Measurements from ENCODE around the gene ITPKC.

ITPKC gene

GRCh38 chr19:40677156-40677555, 39.8 kb upstream of the ITPKC start:
- H3K79me2 ChIP-seq (ENCODE audit: insufficient read depth, low read depth): no peaks in the 10 kb centered on the region
- H4K20me1 ChIP-seq (ENCODE audit: insufficient read depth): no peaks in the 10 kb centered on the region
- peaks cover 8% of the 10 kb centered on the region for H3K4me1 ChIP-seq (ENCODE audit: low read depth, poor library complexity, severe bottlenecking)
- H3K4me2 ChIP-seq: no peak overlapping the region
- H2AFZ ChIP-seq (ENCODE audit: low read depth): no peak overlapping the region
- H3K27ac ChIP-seq: no peak overlapping the region
- H3K9ac ChIP-seq: no peak overlapping the region
- H3K4me3 ChIP-seq (IDR thresholded peaks at IDR 0.05; ENCODE audit: insufficient read depth, low read depth, low read length): no peak overlapping the region
- no peak for TF ChIP-seq CTCF (conservative IDR thresholded peaks at IDR 0.05; ENCODE audit: low read depth, low read length)
- no peaks in the 10 kb centered on the region for H3K27me3 ChIP-seq (ENCODE audit: insufficient read depth, low read depth)
- no peaks in the 10 kb centered on the region; the same call in 1 of the 2 replicates for H3K36me3 ChIP-seq (ENCODE audit: insufficient read depth)

GRCh38 chr19:40681039-40681438, 35.9 kb upstream of the ITPKC start:
- TF ChIP-seq CTCF (conservative IDR thresholded peaks at IDR 0.05; ENCODE audit: low read depth, low read length): no peak
- Histone ChIP-seq H3K36me3 (ENCODE audit: insufficient read depth) (no peaks in the 10 kb centered on the region; the same call in 1 of the 2 replicates), H2AFZ (ENCODE audit: low read depth) (no peak overlapping the region), H3K4me1 (ENCODE audit: low read depth, poor library complexity, severe bottlenecking) (no peaks in the 10 kb centered on the region), H3K4me2 (no peak overlapping the region), H3K4me3 (IDR thresholded peaks at IDR 0.05; ENCODE audit: insufficient read depth, low read depth, low read length) (no peak overlapping the region), H3K9ac (no peak overlapping the region), H3K27ac (no peak overlapping the region), H4K20me1 (ENCODE audit: insufficient read depth) (no peaks in the 10 kb centered on the region), H3K27me3 (ENCODE audit: insufficient read depth, low read depth) (no peaks in the 10 kb centered on the region), H3K79me2 (ENCODE audit: insufficient read depth, low read depth) (no peaks in the 10 kb centered on the region)

DNA sequence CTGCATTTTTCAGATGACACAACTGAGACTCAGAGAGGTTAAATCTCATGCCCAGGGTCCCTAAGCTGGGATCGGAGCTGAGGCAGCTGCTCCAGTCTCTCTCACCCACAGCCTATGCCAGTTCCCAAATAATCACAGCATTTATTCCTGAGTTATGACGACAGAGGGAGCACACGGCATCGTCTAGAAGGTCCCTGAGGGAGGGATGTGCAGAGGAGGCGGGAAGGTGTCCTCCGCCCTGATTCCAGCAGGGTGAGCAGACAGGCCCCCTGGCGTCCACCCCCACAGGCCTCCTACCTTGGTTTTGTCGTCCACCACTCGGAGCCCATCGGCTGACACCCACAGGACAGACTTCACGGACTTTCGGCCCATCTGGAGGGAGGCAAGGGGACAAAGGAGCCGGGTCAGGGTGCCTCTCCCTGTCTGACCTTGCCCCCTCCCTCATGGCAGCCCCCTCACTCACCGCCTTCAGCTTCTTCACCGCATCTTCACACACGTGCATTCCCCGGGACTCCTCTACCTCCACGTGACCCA, 34.4 kb upstream of the ITPKC start:
- Histone ChIP-seq H3K4me1 (ENCODE audit: low read depth, poor library complexity, severe bottlenecking) (no peaks in the 10 kb centered on the region), H2AFZ (ENCODE audit: low read depth) (no peak overlapping the region), H3K79me2 (ENCODE audit: insufficient read depth, low read depth) (no peaks in the 10 kb centered on the region), H4K20me1 (ENCODE audit: insufficient read depth) (no peaks in the 10 kb centered on the region), H3K9ac (no peak overlapping the region), H3K36me3 (ENCODE audit: insufficient read depth) (no peaks in the 10 kb centered on the region), H3K4me3 (IDR thresholded peaks at IDR 0.05; ENCODE audit: insufficient read depth, low read depth, low read length) (no peak overlapping the region), H3K27ac (no peak overlapping the region), H3K4me2 (no peak overlapping the region), H3K27me3 (ENCODE audit: insufficient read depth, low read depth) (no peaks in the 10 kb centered on the region)
- TF ChIP-seq CTCF (conservative IDR thresholded peaks at IDR 0.05; ENCODE audit: low read depth, low read length): no peak

GRCh38 chr19:40683437-40683836, 33.5 kb upstream of the ITPKC start:
- Histone ChIP-seq H3K27ac (no peak overlapping the region), H3K4me3 (IDR thresholded peaks at IDR 0.05; ENCODE audit: insufficient read depth, low read depth, low read length) (no peak overlapping the region), H4K20me1 (ENCODE audit: insufficient read depth) (no peaks in the 10 kb centered on the region), H3K9ac (no peak overlapping the region), H3K79me2 (ENCODE audit: insufficient read depth, low read depth) (no peaks in the 10 kb centered on the region), H2AFZ (ENCODE audit: low read depth) (no peak overlapping the region), H3K36me3 (ENCODE audit: insufficient read depth) (no peaks in the 10 kb centered on the region), H3K27me3 (ENCODE audit: insufficient read depth, low read depth) (no peaks in the 10 kb centered on the region), H3K4me1 (ENCODE audit: low read depth, poor library complexity, severe bottlenecking) (peaks cover under 1% of the 10 kb centered on the region), H3K4me2 (no peak overlapping the region)
- TF ChIP-seq CTCF (conservative IDR thresholded peaks at IDR 0.05; ENCODE audit: low read depth, low read length): no peak
